ENCODE measurements around the gene CLCN3.

- TF ChIP-seq POLR2A (IDR thresholded peaks at IDR 0.05) (no peak), CTCF (IDR thresholded peaks at IDR 0.05) (no peak), EP300 (IDR thresholded peaks at IDR 0.05; ENCODE audit: low read depth) (no peak)
Measured at GRCh38 chr4:169655401-169655800, 35.0 kb downstream of the CLCN3 start.

All from transverse colon (tissue), 3 donors.